K562 (cell line): Measurements from ENCODE around the gene UNC13C.

ENCODE experiments used
- GABPA ChIP-seq: fragments of 200-800 bp; sonication (Bioruptor generic); conservative IDR thresholded peaks from 2 replicates; pipeline ENCODE4 v1.6.1; 2016; ENCODE audit warnings: low read depth, missing genetic modification characterization, missing compliant biosample characterization
- IRF2 ChIP-seq: sonication (generic); formaldehyde crosslinking; IDR thresholded peaks from 2 replicates; pipeline ENCODE4 v1.8.1; 2022; ENCODE audit warnings: mild to moderate bottlenecking, missing genetic modification reagents
- MCM2 ChIP-seq: fragments of 450-650 bp; IDR thresholded peaks from 2 replicates; pipeline ENCODE4 v1.6.1; 2017; ENCODE audit warnings: low read depth, mild to moderate bottlenecking
- POLR2A ChIP-seq: fragments of 450-650 bp; conservative IDR thresholded peaks from 2 replicates; pipeline ENCODE4 v1.6.1; 2016

DNA sequence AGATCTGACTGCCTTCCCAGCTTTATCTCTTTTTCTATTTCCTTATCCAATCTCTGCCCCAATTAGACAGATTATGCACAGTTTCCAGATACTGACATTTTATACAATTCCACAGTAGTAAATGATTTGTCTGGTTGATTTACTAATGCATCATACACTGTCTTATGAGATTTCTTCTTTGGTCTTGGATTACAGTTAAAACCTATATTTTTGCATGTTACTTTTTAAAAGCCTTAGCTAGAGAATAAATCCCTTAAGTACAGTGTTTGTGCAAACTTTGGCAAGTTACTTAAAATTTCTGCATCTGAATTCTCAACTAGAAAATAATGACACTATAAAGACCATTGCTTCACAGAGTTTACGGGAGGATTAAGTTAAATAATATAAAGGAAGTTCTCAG, 6.0 kb downstream of the UNC13C start:
- no peak for TF ChIP-seq POLR2A
- no peak for TF ChIP-seq GABPA (tag)
- TF ChIP-seq IRF2 (CRISPR knock-in tag) = no peak
- TF ChIP-seq MCM2 = no peak
